ENCODE measurements around the gene DIS3L2. TPM values are rescaled to one million over a fixed set of nuclear protein-coding genes. Genes with fewer than 3 reads are reported as not detected.

Gene DIS3L2
- total RNA-seq, 1 donor from 2014 or later = 25.2 TPM

DNA sequence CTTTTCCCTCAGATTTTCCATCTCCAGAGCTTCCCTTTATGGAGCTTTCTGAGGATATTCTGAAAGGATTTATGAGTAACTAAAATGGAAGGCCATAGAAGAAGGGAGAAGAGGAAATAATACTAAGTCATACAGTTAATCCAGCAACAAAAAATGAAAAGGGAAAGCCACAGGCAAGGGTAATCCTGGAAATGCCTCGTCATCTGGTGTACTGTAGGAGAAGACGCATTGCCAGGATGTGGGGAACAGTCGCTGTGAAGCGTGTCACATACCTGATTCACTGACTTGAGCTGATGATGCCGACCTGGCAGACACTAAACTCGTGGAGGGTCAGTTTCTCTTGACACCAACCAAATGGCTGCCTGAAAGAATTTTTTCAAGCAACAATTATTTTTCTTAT lies 382.3 kb downstream of the DIS3L2 start:
- no peak for DNase-seq (ENCODE audit: low read depth)
- TF ChIP-seq, protein P1, sequence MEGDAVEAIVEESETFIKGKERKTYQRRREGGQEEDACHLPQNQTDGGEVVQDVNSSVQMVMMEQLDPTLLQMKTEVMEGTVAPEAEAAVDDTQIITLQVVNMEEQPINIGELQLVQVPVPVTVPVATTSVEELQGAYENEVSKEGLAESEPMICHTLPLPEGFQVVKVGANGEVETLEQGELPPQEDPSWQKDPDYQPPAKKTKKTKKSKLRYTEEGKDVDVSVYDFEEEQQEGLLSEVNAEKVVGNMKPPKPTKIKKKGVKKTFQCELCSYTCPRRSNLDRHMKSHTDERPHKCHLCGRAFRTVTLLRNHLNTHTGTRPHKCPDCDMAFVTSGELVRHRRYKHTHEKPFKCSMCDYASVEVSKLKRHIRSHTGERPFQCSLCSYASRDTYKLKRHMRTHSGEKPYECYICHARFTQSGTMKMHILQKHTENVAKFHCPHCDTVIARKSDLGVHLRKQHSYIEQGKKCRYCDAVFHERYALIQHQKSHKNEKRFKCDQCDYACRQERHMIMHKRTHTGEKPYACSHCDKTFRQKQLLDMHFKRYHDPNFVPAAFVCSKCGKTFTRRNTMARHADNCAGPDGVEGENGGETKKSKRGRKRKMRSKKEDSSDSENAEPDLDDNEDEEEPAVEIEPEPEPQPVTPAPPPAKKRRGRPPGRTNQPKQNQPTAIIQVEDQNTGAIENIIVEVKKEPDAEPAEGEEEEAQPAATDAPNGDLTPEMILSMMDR (IDR thresholded peaks at IDR 0.05; ENCODE audit: insufficient read depth, low read length, poor library complexity, severe bottlenecking) = no peak
- H3K4me3 ChIP-seq (ENCODE audit: low read depth, low read length) = no peak overlapping the region
- peaks cover 2% of the 10 kb centered on the region for H3K27me3 ChIP-seq (ENCODE audit: control insufficient read depth, insufficient read depth, low read length)
- no peaks in the 10 kb centered on the region for H3K36me3 ChIP-seq (ENCODE audit: control insufficient read depth, insufficient read depth, low read length)

DNA sequence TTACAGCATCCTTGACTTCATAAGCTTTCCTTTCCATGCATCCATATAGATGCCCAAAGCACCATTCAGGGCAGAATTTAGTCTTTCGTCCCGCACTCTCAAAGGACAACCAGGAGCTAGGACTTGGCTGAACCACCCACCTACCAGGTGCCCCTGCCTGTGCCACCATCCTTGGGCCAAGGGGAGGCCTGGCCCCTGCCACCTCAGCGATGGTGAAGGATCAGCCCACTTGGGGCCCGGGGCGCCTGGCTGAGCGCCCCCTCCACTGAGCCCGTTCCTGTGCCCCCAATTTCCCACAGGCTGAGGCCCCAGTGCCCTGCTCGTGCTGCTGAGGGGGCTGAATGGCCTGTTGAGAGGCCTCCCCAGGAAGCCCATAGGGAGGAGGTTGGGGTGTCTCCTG lies 383.7 kb downstream of the DIS3L2 start:
- Histone ChIP-seq H3K4me3 (ENCODE audit: low read depth, low read length) (no peak overlapping the region), H3K36me3 (ENCODE audit: control insufficient read depth, insufficient read depth, low read length) (no peaks in the 10 kb centered on the region), H3K27me3 (ENCODE audit: control insufficient read depth, insufficient read depth, low read length) (peaks cover 15% of the 10 kb centered on the region)
- TF ChIP-seq, protein P1 (IDR thresholded peaks at IDR 0.05; ENCODE audit: insufficient read depth, low read length, poor library complexity, severe bottlenecking) = no peak
- no peak for DNase-seq (ENCODE audit: low read depth)

DNA sequence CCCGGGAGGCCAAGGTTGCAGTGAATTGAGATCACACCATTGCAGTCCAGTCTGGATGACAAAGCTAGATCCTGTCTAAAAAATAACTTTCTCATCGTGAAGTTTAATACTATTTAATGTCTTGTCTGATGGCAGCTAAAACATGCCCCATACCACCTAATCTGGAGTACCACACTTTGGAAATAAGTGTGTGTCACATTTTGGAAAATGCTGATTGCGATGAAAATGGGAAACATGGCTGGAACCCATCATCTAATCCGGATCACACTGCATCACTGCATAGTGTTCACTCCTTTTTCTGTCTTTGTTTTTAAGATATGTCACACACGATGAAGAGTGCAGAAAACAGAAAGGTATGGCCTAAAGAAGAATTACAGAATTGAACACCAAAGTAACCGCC lies 385.9 kb downstream of the DIS3L2 start:
- Histone ChIP-seq H3K36me3 (ENCODE audit: control insufficient read depth, insufficient read depth, low read length) (no peaks in the 10 kb centered on the region), H3K27me3 (ENCODE audit: control insufficient read depth, insufficient read depth, low read length) (peaks cover 36% of the 10 kb centered on the region), H3K4me3 (ENCODE audit: low read depth, low read length) (no peak overlapping the region)
- DNase-seq (ENCODE audit: low read depth) = no peak
- TF ChIP-seq, protein P1 (IDR thresholded peaks at IDR 0.05; ENCODE audit: insufficient read depth, low read length, poor library complexity, severe bottlenecking) = no peak

DNA sequence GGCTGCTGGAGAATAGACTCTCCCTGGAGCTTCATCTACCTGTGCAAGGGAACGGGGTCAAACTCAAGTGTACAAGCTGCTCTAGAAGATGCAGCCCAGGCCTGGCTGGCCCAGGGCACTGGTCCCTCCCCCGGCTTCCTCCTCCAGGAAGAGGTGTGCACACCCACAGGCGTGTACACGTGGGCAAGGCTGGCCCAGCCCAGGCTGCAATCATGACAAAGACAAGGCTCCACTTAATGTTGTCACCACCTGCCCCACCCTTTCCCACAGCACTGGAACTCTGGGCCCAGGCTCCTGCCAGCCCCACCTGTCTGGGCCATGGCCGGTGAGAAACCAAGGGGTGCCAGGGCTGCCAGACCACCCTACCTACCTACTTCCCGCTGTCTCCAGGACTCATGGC lies 387.4 kb downstream of the DIS3L2 start:
- H3K4me3 ChIP-seq (ENCODE audit: low read depth, low read length) = no peak overlapping the region
- TF ChIP-seq, protein P1 (IDR thresholded peaks at IDR 0.05; ENCODE audit: insufficient read depth, low read length, poor library complexity, severe bottlenecking) = no peak
- H3K27me3 ChIP-seq (ENCODE audit: control insufficient read depth, insufficient read depth, low read length) = peaks cover 47% of the 10 kb centered on the region
- no peak for DNase-seq (ENCODE audit: low read depth)
- H3K36me3 ChIP-seq (ENCODE audit: control insufficient read depth, insufficient read depth, low read length) = no peaks in the 10 kb centered on the region

DNA sequence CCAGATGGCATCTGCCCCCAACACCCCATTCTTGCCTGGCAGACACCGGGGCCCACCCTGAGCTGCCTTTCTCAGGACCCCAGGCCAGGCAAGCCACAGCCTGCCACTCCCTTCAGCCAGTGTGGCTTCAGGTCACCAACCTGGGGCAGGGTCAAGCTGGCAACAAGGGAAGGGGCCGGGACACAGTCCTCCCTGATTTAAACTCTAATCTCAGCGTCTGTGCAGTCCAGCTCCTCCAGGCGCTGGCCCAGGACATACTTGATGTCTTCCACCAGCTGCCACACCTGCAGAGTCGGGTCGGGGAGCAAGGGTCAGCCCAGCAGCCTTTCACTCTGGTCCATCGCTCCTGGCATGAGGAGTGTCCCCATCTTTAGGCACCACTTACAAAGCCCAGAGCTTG lies 388.0 kb downstream of the DIS3L2 start:
- no peak for DNase-seq (ENCODE audit: low read depth)
- Histone ChIP-seq H3K27me3 (ENCODE audit: control insufficient read depth, insufficient read depth, low read length) (peaks cover 47% of the 10 kb centered on the region), H3K4me3 (ENCODE audit: low read depth, low read length) (no peak overlapping the region), H3K36me3 (ENCODE audit: control insufficient read depth, insufficient read depth, low read length) (no peaks in the 10 kb centered on the region)
- TF ChIP-seq, protein P1 (IDR thresholded peaks at IDR 0.05; ENCODE audit: insufficient read depth, low read length, poor library complexity, severe bottlenecking) = no peak

DNA sequence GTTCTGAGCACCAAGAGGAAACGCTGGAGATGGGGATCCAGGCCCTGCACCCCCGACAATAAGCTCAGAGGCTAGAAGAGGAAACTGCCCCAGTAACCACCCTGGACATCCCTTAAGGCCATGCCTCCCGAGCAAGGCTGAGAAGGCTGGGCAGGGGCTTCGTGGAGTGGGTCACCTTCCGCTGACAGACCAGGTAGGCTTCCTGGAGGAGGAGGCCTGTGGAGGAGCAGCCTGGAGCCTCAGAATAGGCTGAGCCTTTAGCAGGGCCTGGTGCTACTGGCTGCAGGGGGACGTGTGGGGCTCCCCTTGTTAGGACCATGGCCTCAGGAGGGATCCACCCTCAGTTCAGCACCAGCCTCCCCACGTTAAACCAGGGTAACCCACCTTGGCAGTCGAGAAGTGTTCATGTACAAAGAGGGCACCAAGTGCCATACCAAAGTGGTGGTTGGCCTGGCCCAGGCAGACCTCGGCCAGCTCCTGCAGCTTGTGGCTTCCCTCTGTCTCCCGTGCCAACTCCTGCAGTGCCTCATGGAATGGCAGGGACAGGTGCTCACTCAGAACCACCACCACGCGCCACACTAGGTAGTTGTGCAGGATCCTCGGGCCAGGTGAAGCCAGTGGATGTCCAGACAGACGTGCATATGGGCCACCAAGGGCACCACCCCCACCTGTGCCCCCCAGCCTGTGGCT lies 388.6 kb downstream of the DIS3L2 start:
- TF ChIP-seq, protein P1 (IDR thresholded peaks at IDR 0.05; ENCODE audit: insufficient read depth, low read length, poor library complexity, severe bottlenecking) = no peak
- DNase-seq (ENCODE audit: low read depth) = no peak
- no peak overlapping the region for H3K4me3 ChIP-seq (ENCODE audit: low read depth, low read length)
- H3K36me3 ChIP-seq (ENCODE audit: control insufficient read depth, insufficient read depth, low read length) = no peaks in the 10 kb centered on the region
- H3K27me3 ChIP-seq (ENCODE audit: control insufficient read depth, insufficient read depth, low read length) = peaks cover 47% of the 10 kb centered on the region

Data from kidney epithelial cell (primary cell).